ENCODE measurements around the gene MAPKAPK3. TPM values are rescaled to one million over a fixed set of nuclear protein-coding genes. Genes with fewer than 3 reads are reported as not detected.

Gene MAPKAPK3
- polyA plus RNA-seq, 1 donor from 2014 or later = 4.3 TPM

DNA sequence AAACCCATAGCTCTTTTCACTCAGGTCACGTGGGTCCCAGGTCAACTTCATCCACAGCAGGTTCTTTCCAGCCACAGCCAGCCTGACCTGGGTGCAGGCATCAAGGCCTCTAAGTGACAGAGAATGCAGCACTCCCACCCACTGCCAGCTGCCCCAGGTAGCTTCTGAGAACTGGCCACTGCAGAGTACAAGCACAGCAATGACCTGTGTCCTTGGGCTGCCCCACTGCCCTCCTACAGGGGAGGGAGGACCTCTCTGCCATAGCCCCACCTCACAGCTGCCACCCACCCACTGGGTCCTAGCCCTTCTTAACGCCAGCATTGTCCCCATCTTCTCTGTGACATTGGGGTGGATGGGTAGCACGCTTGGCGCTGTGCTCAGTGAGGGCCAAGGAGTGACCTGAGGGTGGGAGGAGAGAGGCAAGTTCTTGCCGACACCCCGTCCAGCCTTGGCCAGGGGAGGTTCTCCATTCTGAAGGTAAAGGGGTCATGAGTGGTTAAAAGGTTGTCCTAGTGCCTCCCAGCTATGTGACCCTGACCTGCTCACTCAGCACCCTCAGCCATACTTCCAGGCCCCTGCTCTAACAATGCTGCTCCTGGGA, 17.7 kb upstream of the MAPKAPK3 start:
- Histone ChIP-seq H3K27me3 (ENCODE audit: insufficient read depth, low read depth, low read length) (no peaks in the 10 kb centered on the region), H3K4me2 (ENCODE audit: low read length) (no peak overlapping the region), H3K9me3 (ENCODE audit: low read length) (no peaks in the 10 kb centered on the region), H3K4me3 (ENCODE audit: low read length) (no peak overlapping the region), H3K27ac (ENCODE audit: low read length) (no peak overlapping the region), H3K9me2 (ENCODE audit: insufficient read depth, low read length) (no peaks in the 10 kb centered on the region), H4K20me1 (ENCODE audit: insufficient read depth) (no peaks in the 10 kb centered on the region), H3F3A (ENCODE audit: insufficient read depth, low read length, poor library complexity, severe bottlenecking) (no peaks in the 10 kb centered on the region), H3K36me3 (ENCODE audit: insufficient read depth, low read length) (no peaks in the 10 kb centered on the region), H3K9ac (ENCODE audit: low read length) (no peak overlapping the region), H3K79me2 (replicated peaks; ENCODE audit: insufficient read depth, low read length) (no peaks in the 10 kb centered on the region), H2AFZ (ENCODE audit: low read depth, low read length) (no peak overlapping the region)
- TF ChIP-seq POLR2AphosphoS5 (IDR thresholded peaks at IDR 0.05) (no peak), EP300 (conservative IDR thresholded peaks at IDR 0.05; ENCODE audit: poor library complexity, severe bottlenecking) (no peak), SMC3 (conservative IDR thresholded peaks at IDR 0.05; ENCODE audit: poor library complexity) (no peak), EZH2 (IDR thresholded peaks at IDR 0.05; ENCODE audit: borderline replicate concordance, insufficient read depth, low read length, poor library complexity, severe bottlenecking) (no peak), MXI1 (conservative IDR thresholded peaks at IDR 0.05; ENCODE audit: poor library complexity, severe bottlenecking) (no peak), TAF1 (IDR thresholded peaks at IDR 0.05; ENCODE audit: low read depth) (no peak), RAD21 (conservative IDR thresholded peaks at IDR 0.05) (no peak)
- TF ChIP-seq, protein P1, sequence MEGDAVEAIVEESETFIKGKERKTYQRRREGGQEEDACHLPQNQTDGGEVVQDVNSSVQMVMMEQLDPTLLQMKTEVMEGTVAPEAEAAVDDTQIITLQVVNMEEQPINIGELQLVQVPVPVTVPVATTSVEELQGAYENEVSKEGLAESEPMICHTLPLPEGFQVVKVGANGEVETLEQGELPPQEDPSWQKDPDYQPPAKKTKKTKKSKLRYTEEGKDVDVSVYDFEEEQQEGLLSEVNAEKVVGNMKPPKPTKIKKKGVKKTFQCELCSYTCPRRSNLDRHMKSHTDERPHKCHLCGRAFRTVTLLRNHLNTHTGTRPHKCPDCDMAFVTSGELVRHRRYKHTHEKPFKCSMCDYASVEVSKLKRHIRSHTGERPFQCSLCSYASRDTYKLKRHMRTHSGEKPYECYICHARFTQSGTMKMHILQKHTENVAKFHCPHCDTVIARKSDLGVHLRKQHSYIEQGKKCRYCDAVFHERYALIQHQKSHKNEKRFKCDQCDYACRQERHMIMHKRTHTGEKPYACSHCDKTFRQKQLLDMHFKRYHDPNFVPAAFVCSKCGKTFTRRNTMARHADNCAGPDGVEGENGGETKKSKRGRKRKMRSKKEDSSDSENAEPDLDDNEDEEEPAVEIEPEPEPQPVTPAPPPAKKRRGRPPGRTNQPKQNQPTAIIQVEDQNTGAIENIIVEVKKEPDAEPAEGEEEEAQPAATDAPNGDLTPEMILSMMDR (IDR thresholded peaks at IDR 0.05; ENCODE audit: poor library complexity, severe bottlenecking) = no peak
- TF ChIP-seq, protein P2, sequence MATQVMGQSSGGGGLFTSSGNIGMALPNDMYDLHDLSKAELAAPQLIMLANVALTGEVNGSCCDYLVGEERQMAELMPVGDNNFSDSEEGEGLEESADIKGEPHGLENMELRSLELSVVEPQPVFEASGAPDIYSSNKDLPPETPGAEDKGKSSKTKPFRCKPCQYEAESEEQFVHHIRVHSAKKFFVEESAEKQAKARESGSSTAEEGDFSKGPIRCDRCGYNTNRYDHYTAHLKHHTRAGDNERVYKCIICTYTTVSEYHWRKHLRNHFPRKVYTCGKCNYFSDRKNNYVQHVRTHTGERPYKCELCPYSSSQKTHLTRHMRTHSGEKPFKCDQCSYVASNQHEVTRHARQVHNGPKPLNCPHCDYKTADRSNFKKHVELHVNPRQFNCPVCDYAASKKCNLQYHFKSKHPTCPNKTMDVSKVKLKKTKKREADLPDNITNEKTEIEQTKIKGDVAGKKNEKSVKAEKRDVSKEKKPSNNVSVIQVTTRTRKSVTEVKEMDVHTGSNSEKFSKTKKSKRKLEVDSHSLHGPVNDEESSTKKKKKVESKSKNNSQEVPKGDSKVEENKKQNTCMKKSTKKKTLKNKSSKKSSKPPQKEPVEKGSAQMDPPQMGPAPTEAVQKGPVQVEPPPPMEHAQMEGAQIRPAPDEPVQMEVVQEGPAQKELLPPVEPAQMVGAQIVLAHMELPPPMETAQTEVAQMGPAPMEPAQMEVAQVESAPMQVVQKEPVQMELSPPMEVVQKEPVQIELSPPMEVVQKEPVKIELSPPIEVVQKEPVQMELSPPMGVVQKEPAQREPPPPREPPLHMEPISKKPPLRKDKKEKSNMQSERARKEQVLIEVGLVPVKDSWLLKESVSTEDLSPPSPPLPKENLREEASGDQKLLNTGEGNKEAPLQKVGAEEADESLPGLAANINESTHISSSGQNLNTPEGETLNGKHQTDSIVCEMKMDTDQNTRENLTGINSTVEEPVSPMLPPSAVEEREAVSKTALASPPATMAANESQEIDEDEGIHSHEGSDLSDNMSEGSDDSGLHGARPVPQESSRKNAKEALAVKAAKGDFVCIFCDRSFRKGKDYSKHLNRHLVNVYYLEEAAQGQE (IDR thresholded peaks at IDR 0.05; ENCODE audit: borderline replicate concordance) = no peak

DNA sequence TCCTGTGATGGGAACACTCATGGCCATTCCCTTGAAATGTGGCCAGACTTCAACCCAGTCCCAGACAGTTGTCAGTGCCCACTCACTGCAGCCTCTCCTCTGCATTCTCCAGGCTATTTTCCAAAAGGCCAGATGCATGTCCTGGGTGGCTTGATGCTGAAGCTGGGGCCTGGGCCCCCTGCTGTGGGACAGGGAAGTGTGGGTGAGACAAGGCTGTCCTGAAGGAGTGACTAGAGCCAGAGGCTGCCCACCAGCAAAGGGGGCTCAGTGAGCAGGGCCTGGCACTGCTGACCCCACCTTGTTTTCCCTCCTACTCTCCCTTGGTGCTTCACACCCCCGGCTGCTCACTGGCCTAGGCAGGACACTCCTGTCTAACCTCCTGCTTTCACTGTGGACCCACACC, 17.2 kb upstream of the MAPKAPK3 start:
- Histone ChIP-seq H3K27ac (ENCODE audit: low read length) (no peak overlapping the region), H3F3A (ENCODE audit: insufficient read depth, low read length, poor library complexity, severe bottlenecking) (no peaks in the 10 kb centered on the region), H3K9me3 (ENCODE audit: low read length) (no peaks in the 10 kb centered on the region), H3K9me2 (ENCODE audit: insufficient read depth, low read length) (no peaks in the 10 kb centered on the region), H3K4me2 (ENCODE audit: low read length) (no peak overlapping the region), H3K36me3 (ENCODE audit: insufficient read depth, low read length) (no peaks in the 10 kb centered on the region), H3K27me3 (ENCODE audit: insufficient read depth, low read depth, low read length) (no peaks in the 10 kb centered on the region), H4K20me1 (ENCODE audit: insufficient read depth) (no peaks in the 10 kb centered on the region), H3K4me3 (ENCODE audit: low read length) (no peak overlapping the region), H3K79me2 (replicated peaks; ENCODE audit: insufficient read depth, low read length) (no peaks in the 10 kb centered on the region), H2AFZ (ENCODE audit: low read depth, low read length) (no peak overlapping the region), H3K9ac (ENCODE audit: low read length) (no peak overlapping the region)
- TF ChIP-seq SMC3 (conservative IDR thresholded peaks at IDR 0.05; ENCODE audit: poor library complexity) (no peak), RAD21 (conservative IDR thresholded peaks at IDR 0.05) (no peak), MXI1 (conservative IDR thresholded peaks at IDR 0.05; ENCODE audit: poor library complexity, severe bottlenecking) (no peak), EP300 (conservative IDR thresholded peaks at IDR 0.05; ENCODE audit: poor library complexity, severe bottlenecking) (no peak), EZH2 (IDR thresholded peaks at IDR 0.05; ENCODE audit: borderline replicate concordance, insufficient read depth, low read length, poor library complexity, severe bottlenecking) (no peak), TAF1 (IDR thresholded peaks at IDR 0.05; ENCODE audit: low read depth) (no peak), POLR2AphosphoS5 (IDR thresholded peaks at IDR 0.05) (no peak)
- TF ChIP-seq, protein P1 (IDR thresholded peaks at IDR 0.05; ENCODE audit: poor library complexity, severe bottlenecking) = no peak
- TF ChIP-seq, protein P2 (IDR thresholded peaks at IDR 0.05; ENCODE audit: borderline replicate concordance) = no peak
